Peyer's patch (tissue), 4 donors: ENCODE results near the gene CCM2.

Experiments used
- POLR2A ChIP-seq, 2 donors: fragments of 450-650 bp; IDR thresholded peaks; one replicate each; pipeline ENCODE4 v1.5.1; 2017; ENCODE audit warnings: antibody characterized with exemption in 2 of 2, mild to moderate bottlenecking in 2 of 2, moderate library complexity in 2 of 2
- TF ChIP-seq, protein P1 (sequence below), 6 experiments: fragments of 450-650 bp in 4 of 6; fragments of 200-600 bp in 2 of 6; sonication (generic) in 1 of 6; IDR thresholded peaks; one replicate each; pipeline ENCODE4 v1.5.1; 2017 to 2019; ENCODE audit warnings: antibody characterized with exemption in 6 of 6, mild to moderate bottlenecking in 3 of 6, moderate library complexity in 1 of 6

GRCh38 chr7:45081670-45081974 lies 81.6 kb downstream of the CCM2 start:
- TF ChIP-seq, protein P1, sequence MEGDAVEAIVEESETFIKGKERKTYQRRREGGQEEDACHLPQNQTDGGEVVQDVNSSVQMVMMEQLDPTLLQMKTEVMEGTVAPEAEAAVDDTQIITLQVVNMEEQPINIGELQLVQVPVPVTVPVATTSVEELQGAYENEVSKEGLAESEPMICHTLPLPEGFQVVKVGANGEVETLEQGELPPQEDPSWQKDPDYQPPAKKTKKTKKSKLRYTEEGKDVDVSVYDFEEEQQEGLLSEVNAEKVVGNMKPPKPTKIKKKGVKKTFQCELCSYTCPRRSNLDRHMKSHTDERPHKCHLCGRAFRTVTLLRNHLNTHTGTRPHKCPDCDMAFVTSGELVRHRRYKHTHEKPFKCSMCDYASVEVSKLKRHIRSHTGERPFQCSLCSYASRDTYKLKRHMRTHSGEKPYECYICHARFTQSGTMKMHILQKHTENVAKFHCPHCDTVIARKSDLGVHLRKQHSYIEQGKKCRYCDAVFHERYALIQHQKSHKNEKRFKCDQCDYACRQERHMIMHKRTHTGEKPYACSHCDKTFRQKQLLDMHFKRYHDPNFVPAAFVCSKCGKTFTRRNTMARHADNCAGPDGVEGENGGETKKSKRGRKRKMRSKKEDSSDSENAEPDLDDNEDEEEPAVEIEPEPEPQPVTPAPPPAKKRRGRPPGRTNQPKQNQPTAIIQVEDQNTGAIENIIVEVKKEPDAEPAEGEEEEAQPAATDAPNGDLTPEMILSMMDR (IDR thresholded peaks at IDR 0.05) = no peak
- TF ChIP-seq POLR2A (IDR thresholded peaks at IDR 0.05) = no peak
